HCT116 (cell line): ENCODE results near the gene TAGLN. TPM values are rescaled to one million over a fixed set of nuclear protein-coding genes. Genes with fewer than 3 reads are reported as not detected.

Experiments
- ATAC-seq: fragments of 200-7000 bp; cut with Tn5 transposase; 2 replicates; pipeline ENCODE4 v1.9.1; 2020; ENCODE audit warnings: mild to moderate bottlenecking, moderate library complexity
- BruUV-seq: library from RNA; stranded (reverse); fragments of 400-500 nt; replicated peaks from 2 replicates; lab custom pipeline; 2021; lab: Mats Ljungman, UMichigan
- CTCF ChIA-PET: fragments of 300-600 bp; sonication (Branson Sonifier 250); formaldehyde crosslinking; loops from one replicate; lab custom pipeline; 2021; ENCODE audit warnings: antibody characterized with exemption; lab: Charles Lee
- POLR2A ChIA-PET: fragments of 300-600, 350-600 bp; sonication (Branson Sonifier 250); formaldehyde crosslinking; loops from one replicate; lab custom pipeline; 2021; ENCODE audit warnings: antibody characterized with exemption; lab: Charles Lee
- RAD21 ChIA-PET, 2 experiments: fragments of 300-600 bp; sonication (Branson Sonifier 250); formaldehyde crosslinking; loops; one replicate each; lab custom pipeline; 2023; ENCODE audit warnings: low total read pairs in 2 of 2; ENCODE audit not compliant: uncharacterized antibody in 2 of 2, unreplicated experiment in 2 of 2, low non-redundant PET in 1 of 2; lab: Charles Lee
- DNase-seq: peaks from one replicate; pipeline ENCODE4 v3.0.0-alpha.2; 2010; ENCODE audit warnings: low read depth, low spot score
- H2AFZ ChIP-seq: fragments of 200-600 bp; shearing (Covaris generic), sonication (generic); 2 replicates; pipeline ENCODE4 v1.6.1; 2017; ENCODE audit warnings: low read depth, mixed run types, mixed read lengths, antibody characterized with exemption, low read length; ENCODE audit not compliant: poor library complexity, severe bottlenecking
- H3K27ac ChIP-seq: 2 replicates; pipeline ENCODE4 v1.5.1; 2012; ENCODE audit warnings: low read depth, low read length
- H3K27me3 ChIP-seq: fragments of 200-600 bp; sonication (generic); 2 replicates; pipeline ENCODE4 v1.6.1; 2016; ENCODE audit warnings: mixed run types, low read length, mixed read lengths; ENCODE audit not compliant: insufficient read depth
- H3K36me3 ChIP-seq, 2 experiments: fragments of 200-500 bp in 1 of 2; fragments of 200-600 bp in 1 of 2; sonication (Bioruptor generic) in 1 of 2; sonication (generic) in 1 of 2; 2 replicates each; pipeline versions ENCODE4 v1.5.1 to v1.6.1; 2014 to 2016; ENCODE audit warnings: low read length in 2 of 2, inconsistent platforms in 1 of 2, mixed read lengths in 1 of 2, mixed run types in 1 of 2; ENCODE audit not compliant: insufficient read depth in 2 of 2, control insufficient read depth in 1 of 2
- H3K4me1 ChIP-seq, 2 experiments: fragments of 200-600 bp in 1 of 2; sonication (generic) in 1 of 2; 2 replicates each; pipeline versions ENCODE4 v1.5.1 to v1.6.1; 2012 to 2017; ENCODE audit warnings: low read length in 2 of 2, inconsistent platforms in 1 of 2, mild to moderate bottlenecking in 1 of 2, mixed read lengths in 1 of 2, mixed run types in 1 of 2, moderate library complexity in 1 of 2; ENCODE audit not compliant: insufficient read depth in 2 of 2, control insufficient read depth in 1 of 2
- H3K4me2 ChIP-seq: fragments of 200-600 bp; sonication (generic); 2 replicates; pipeline ENCODE4 v1.6.1; 2017; ENCODE audit warnings: mixed run types, low read length, mixed read lengths
- H3K4me3 ChIP-seq, 2 experiments: fragments of 200-600 bp in 1 of 2; sonication (generic) in 1 of 2; replicated peaks in 1 of 2; 2 replicates each; pipeline ENCODE4 v1.5.1; 2011 to 2016; ENCODE audit warnings: low read length in 2 of 2, control low read depth in 1 of 2, low read depth in 1 of 2, mild to moderate bottlenecking in 1 of 2, mixed read lengths in 1 of 2, mixed run types in 1 of 2
- H3K79me2 ChIP-seq: fragments of 200-600 bp; sonication (generic); 2 replicates; pipeline ENCODE4 v1.6.1; 2017; ENCODE audit warnings: mild to moderate bottlenecking, mixed run types, low read length, moderate library complexity, mixed read lengths; ENCODE audit not compliant: insufficient read depth
- H3K9ac ChIP-seq: fragments of 200-600 bp; sonication (generic); 2 replicates; pipeline ENCODE4 v1.6.1; 2016; ENCODE audit warnings: low read length, mixed read lengths
- H3K9me2 ChIP-seq: fragments of 200-600 bp; sonication (generic), shearing (Covaris generic); 2 replicates; pipeline ENCODE4 v1.6.1; 2017; ENCODE audit warnings: mixed run types, mild to moderate bottlenecking, moderate library complexity; ENCODE audit not compliant: insufficient read depth
- H3K9me3 ChIP-seq, 2 experiments: fragments of 200-500 bp in 1 of 2; fragments of 200-600 bp in 1 of 2; sonication (Bioruptor generic) in 1 of 2; sonication (generic) in 1 of 2; 2 replicates each; pipeline ENCODE4 v1.6.1; 2014 to 2017; ENCODE audit warnings: low read length in 2 of 2, mixed read lengths in 2 of 2, inconsistent platforms in 1 of 2, low read depth in 1 of 2, mild to moderate bottlenecking in 1 of 2, mixed run types in 1 of 2, moderate library complexity in 1 of 2; ENCODE audit not compliant: control insufficient read depth in 1 of 2, insufficient read depth in 1 of 2
- H4K20me1 ChIP-seq: fragments of 200-600 bp; sonication (generic), shearing (Covaris generic); 2 replicates; pipeline ENCODE4 v1.6.1; 2017; ENCODE audit warnings: mixed run types, mild to moderate bottlenecking, moderate library complexity; ENCODE audit not compliant: insufficient read depth
- ATF3 ChIP-seq: IDR thresholded peaks from 2 replicates; pipeline ENCODE4 v1.6.1; 2012
- CBX3 ChIP-seq: IDR thresholded peaks from 2 replicates; pipeline ENCODE4 v1.6.1; 2012; ENCODE audit warnings: low read depth
- CEBPB ChIP-seq: IDR thresholded peaks from 2 replicates; pipeline ENCODE4 v1.6.1; 2012; ENCODE audit warnings: low read depth
- CTCF ChIP-seq, 3 experiments: fragments of 200-600 bp in 1 of 3; sonication (generic) in 1 of 3; IDR thresholded peaks in 2 of 3; conservative IDR thresholded peaks in 1 of 3; 2 replicates each; pipeline ENCODE4 v1.5.1; 2012 to 2017; ENCODE audit warnings: low read depth in 2 of 3, low read length in 2 of 3, antibody characterized with exemption in 1 of 3, borderline replicate concordance in 1 of 3, control low read depth in 1 of 3, mild to moderate bottlenecking in 1 of 3, mixed read lengths in 1 of 3, mixed run types in 1 of 3, moderate library complexity in 1 of 3; ENCODE audit not compliant: insufficient read depth in 1 of 3
- ELF1 ChIP-seq: IDR thresholded peaks from 2 replicates; pipeline ENCODE4 v1.6.1; 2012; ENCODE audit warnings: low read depth, borderline replicate concordance
- EZH2 ChIP-seq: fragments of 200-600 bp; sonication (generic); IDR thresholded peaks from 2 replicates; pipeline ENCODE4 v1.6.1; 2017; ENCODE audit warnings: antibody characterized with exemption, mixed run types
- FOSL1 ChIP-seq: IDR thresholded peaks from 2 replicates; pipeline ENCODE4 v1.6.1; 2012; ENCODE audit warnings: low read depth
- JUND ChIP-seq: IDR thresholded peaks from 2 replicates; pipeline ENCODE4 v1.6.1; 2012
- MAX ChIP-seq: IDR thresholded peaks from 2 replicates; pipeline ENCODE4 v1.6.1; 2012
- POLR2AphosphoS5 ChIP-seq: IDR thresholded peaks from 2 replicates; pipeline ENCODE4 v1.6.1; 2011; ENCODE audit warnings: mild to moderate bottlenecking, low read depth, low read length, moderate library complexity
- RAD21 ChIP-seq: IDR thresholded peaks from 2 replicates; pipeline ENCODE4 v1.6.1; 2012; ENCODE audit warnings: low read depth, mild to moderate bottlenecking
- SIN3A ChIP-seq: IDR thresholded peaks from 2 replicates; pipeline ENCODE4 v1.6.1; 2012; ENCODE audit warnings: low read depth
- SP1 ChIP-seq: IDR thresholded peaks from 2 replicates; pipeline ENCODE4 v1.6.1; 2012; ENCODE audit warnings: low read depth
- SRF ChIP-seq: IDR thresholded peaks from 2 replicates; pipeline ENCODE4 v1.6.1; 2012; ENCODE audit warnings: low read depth
- TCF7L2 ChIP-seq: IDR thresholded peaks from 2 replicates; pipeline ENCODE4 v1.7.0; 2011; ENCODE audit warnings: borderline replicate concordance, inconsistent platforms; ENCODE audit not compliant: insufficient read depth, insufficient read length; ENCODE audit errors: extremely low read depth
- YY1 ChIP-seq: IDR thresholded peaks from 2 replicates; pipeline ENCODE4 v1.6.1; 2011; ENCODE audit warnings: low read length, low read depth, moderate library complexity, mild to moderate bottlenecking; ENCODE audit not compliant: insufficient replicate concordance; ENCODE audit errors: extremely low read depth
- ZFX ChIP-seq: fragments of 450-650 bp; IDR thresholded peaks from 2 replicates; pipeline ENCODE4 v1.6.1; 2017
- ZNF274 ChIP-seq: fragments of 200-500 bp; sonication (Bioruptor generic); IDR thresholded peaks from 2 replicates; pipeline ENCODE4 v1.6.1; 2014; ENCODE audit warnings: mild to moderate bottlenecking, low read depth, low read length, inconsistent platforms
- intact Hi-C: fragments of 100-400 bp; cut with micrococcal nuclease; formaldehyde crosslinking; loops from 2 replicates; pipeline ENCODE4 v1.10.0; 2022
- total RNA-seq: library from RNA; stranded (reverse); gene quantifications from one replicate; pipeline ENCODE4 v1.2.1, GENCODE V29; 2021; ENCODE audit not compliant: unreplicated experiment
- TF ChIP-seq, protein P1 (sequence below): IDR thresholded peaks from 2 replicates; pipeline ENCODE4 v1.6.1; 2012; ENCODE audit warnings: low read depth
- TF ChIP-seq, protein P2 (sequence below): IDR thresholded peaks from 2 replicates; pipeline ENCODE4 v1.6.1; 2011; ENCODE audit warnings: mild to moderate bottlenecking, low read length, moderate library complexity; ENCODE audit not compliant: insufficient replicate concordance; ENCODE audit errors: extremely low read depth

The TAGLN gene
- total RNA-seq, 1 experiment from 2014 or later, result 10.0 TPM

DNA sequence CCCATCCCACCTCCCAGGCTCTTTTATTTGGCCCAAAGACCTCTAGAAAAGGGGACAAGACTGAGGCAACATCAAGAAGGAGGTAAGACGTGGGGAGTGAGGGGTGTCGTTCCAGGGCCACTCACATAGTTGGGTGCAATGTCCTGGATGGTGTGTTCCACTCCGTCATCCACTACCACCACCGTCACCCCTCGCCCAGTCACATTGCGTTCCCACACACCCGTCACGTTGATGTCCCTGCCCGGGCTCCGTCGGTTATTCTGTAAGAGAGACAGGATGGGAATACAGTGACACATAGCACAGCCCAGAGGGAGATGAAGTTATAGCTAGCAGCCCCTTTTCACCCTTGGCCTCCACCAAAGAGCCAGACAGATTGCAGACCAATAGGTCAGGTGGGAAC is 28.9 kb downstream of the TAGLN start:
- intact Hi-C loops, result loop anchor here (5.0 kb wide), 1 partner anchor 436 kb away; the partner anchor contains the start of gene APOA5
- no peak for TF ChIP-seq FOSL1
- TF ChIP-seq, protein P1, sequence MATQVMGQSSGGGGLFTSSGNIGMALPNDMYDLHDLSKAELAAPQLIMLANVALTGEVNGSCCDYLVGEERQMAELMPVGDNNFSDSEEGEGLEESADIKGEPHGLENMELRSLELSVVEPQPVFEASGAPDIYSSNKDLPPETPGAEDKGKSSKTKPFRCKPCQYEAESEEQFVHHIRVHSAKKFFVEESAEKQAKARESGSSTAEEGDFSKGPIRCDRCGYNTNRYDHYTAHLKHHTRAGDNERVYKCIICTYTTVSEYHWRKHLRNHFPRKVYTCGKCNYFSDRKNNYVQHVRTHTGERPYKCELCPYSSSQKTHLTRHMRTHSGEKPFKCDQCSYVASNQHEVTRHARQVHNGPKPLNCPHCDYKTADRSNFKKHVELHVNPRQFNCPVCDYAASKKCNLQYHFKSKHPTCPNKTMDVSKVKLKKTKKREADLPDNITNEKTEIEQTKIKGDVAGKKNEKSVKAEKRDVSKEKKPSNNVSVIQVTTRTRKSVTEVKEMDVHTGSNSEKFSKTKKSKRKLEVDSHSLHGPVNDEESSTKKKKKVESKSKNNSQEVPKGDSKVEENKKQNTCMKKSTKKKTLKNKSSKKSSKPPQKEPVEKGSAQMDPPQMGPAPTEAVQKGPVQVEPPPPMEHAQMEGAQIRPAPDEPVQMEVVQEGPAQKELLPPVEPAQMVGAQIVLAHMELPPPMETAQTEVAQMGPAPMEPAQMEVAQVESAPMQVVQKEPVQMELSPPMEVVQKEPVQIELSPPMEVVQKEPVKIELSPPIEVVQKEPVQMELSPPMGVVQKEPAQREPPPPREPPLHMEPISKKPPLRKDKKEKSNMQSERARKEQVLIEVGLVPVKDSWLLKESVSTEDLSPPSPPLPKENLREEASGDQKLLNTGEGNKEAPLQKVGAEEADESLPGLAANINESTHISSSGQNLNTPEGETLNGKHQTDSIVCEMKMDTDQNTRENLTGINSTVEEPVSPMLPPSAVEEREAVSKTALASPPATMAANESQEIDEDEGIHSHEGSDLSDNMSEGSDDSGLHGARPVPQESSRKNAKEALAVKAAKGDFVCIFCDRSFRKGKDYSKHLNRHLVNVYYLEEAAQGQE, result no peak
- no peak for TF ChIP-seq SRF
- TF ChIP-seq EZH2, result no peak
- no peak for TF ChIP-seq CEBPB
- TF ChIP-seq POLR2AphosphoS5, result no peak
- TF ChIP-seq ZFX, result no peak
- no peak for TF ChIP-seq ELF1
- no peak for TF ChIP-seq RAD21
- no peak for TF ChIP-seq SIN3A
- TF ChIP-seq TCF7L2, result no peak
- no peak for TF ChIP-seq CTCF (IDR thresholded peaks at IDR 0.05 in 2 of 3, conservative IDR thresholded peaks at IDR 0.05 in 1 of 3; ENCODE audit: borderline replicate concordance in 1 of 3, insufficient read depth in 1 of 3, low read depth in 2 of 3, low read length in 2 of 3)
- TF ChIP-seq, protein P2, sequence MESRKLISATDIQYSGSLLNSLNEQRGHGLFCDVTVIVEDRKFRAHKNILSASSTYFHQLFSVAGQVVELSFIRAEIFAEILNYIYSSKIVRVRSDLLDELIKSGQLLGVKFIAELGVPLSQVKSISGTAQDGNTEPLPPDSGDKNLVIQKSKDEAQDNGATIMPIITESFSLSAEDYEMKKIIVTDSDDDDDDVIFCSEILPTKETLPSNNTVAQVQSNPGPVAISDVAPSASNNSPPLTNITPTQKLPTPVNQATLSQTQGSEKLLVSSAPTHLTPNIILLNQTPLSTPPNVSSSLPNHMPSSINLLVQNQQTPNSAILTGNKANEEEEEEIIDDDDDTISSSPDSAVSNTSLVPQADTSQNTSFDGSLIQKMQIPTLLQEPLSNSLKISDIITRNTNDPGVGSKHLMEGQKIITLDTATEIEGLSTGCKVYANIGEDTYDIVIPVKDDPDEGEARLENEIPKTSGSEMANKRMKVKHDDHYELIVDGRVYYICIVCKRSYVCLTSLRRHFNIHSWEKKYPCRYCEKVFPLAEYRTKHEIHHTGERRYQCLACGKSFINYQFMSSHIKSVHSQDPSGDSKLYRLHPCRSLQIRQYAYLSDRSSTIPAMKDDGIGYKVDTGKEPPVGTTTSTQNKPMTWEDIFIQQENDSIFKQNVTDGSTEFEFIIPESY, result no peak
- TF ChIP-seq ATF3, result no peak
- no peak for TF ChIP-seq MAX
- no peak for TF ChIP-seq SP1
- no peak for TF ChIP-seq CBX3
- TF ChIP-seq JUND, result no peak
- TF ChIP-seq ZNF274, result no peak
- TF ChIP-seq YY1, result no peak
- TF ChIP-seq, all 23 proteins: peak for 0
- RAD21 ChIA-PET, result no interaction called here
- POLR2A ChIA-PET, result no interaction called here
- DNase-seq, result no peak
- no peak overlapping the region for H3K4me2 ChIP-seq
- H3K27me3 ChIP-seq, result no peaks in the 10 kb centered on the region
- no peaks in the 10 kb centered on the region for H3K9me2 ChIP-seq
- H2AFZ ChIP-seq, result no peak overlapping the region
- no peaks in the 10 kb centered on the region for H3K9me3 ChIP-seq
- H3K27ac ChIP-seq, result no peak overlapping the region
- CTCF ChIA-PET, result interaction anchor here (2.8 kb wide), 1 partner anchor 48 kb away, joined by 30 read pairs; the partner anchor contains the start of gene SIDT2
- H3K4me3 ChIP-seq, result no peak overlapping the region
- peaks cover 23% of the 10 kb centered on the region for H3K79me2 ChIP-seq
- no peak for ATAC-seq
- H3K4me1 ChIP-seq, result peaks cover 8 to 12% of the 10 kb centered on the region in 2 experiments; a peak in 3 of 4 replicates
- no TSS peak for BruUV-seq
- no peaks in the 10 kb centered on the region for H4K20me1 ChIP-seq
- H3K36me3 ChIP-seq, result peaks cover 9 to 12% of the 10 kb centered on the region in 2 experiments; a peak in 3 of 4 replicates
- no peak overlapping the region for H3K9ac ChIP-seq
